Brain microvascular endothelial cell (primary cell): ENCODE data around the gene TRIM9.
A peak's percentile ranks its signal among the peaks of the same experiment; 100 is the strongest.

ENCODE experiments used
- DNase-seq: peaks from one replicate; pipeline ENCODE4 v3.0.0-alpha.2; 2020
- H3K27ac ChIP-seq: fragments of 250-450 bp; sonication (Bioruptor Pico); 2 replicates; pipeline ENCODE4 v1.5.1; 2020; ENCODE audit warnings: mild to moderate bottlenecking, moderate library complexity
- H3K27me3 ChIP-seq: fragments of 250-450 bp; sonication (Bioruptor Pico); replicated peaks from 2 replicates; pipeline ENCODE4 v1.5.1; 2020; ENCODE audit warnings: mild to moderate bottlenecking
- H3K36me3 ChIP-seq: fragments of 250-450 bp; sonication (Bioruptor Pico); replicated peaks from 2 replicates; pipeline ENCODE4 v1.5.1; 2020; ENCODE audit warnings: mild to moderate bottlenecking
- H3K4me3 ChIP-seq: 2 replicates; pipeline ENCODE4 v1.5.1; 2011; ENCODE audit warnings: low read depth, mild to moderate bottlenecking, control low read depth, low read length, moderate library complexity
- CTCF ChIP-seq: IDR thresholded peaks from 2 replicates; pipeline ENCODE4 v1.5.1; 2011; ENCODE audit warnings: low read depth, mild to moderate bottlenecking, moderate library complexity, low read length, control low read depth, inconsistent platforms; ENCODE audit errors: missing control alignments
- in situ Hi-C: cut with HindIII; loops from 2 replicates; pipeline ENCODE4 v1.10.0; 2017; ENCODE audit warnings: low sequenced_read_pairs, low pct_ligation_motif_present

Gene TRIM9

GRCh38 chr14:51008446-51008845 is 86.5 kb downstream of the TRIM9 start:
- H3K36me3 ChIP-seq, result no peaks in the 10 kb centered on the region
- H3K27ac ChIP-seq, result no peak overlapping the region
- TF ChIP-seq CTCF, result no peak
- no peak for DNase-seq
- in situ Hi-C loops, result no loop called here
- no peaks in the 10 kb centered on the region for H3K27me3 ChIP-seq
- H3K4me3 ChIP-seq, result no peak overlapping the region

GRCh38 chr14:51006781-51007211 is 88.1 kb downstream of the TRIM9 start:
- H3K27ac ChIP-seq, result no peak overlapping the region
- in situ Hi-C loops, result no loop called here
- TF ChIP-seq CTCF, result no peak

GRCh38 chr14:51006324-51006723 is 88.6 kb downstream of the TRIM9 start:
- in situ Hi-C loops, result no loop called here
- Histone ChIP-seq H3K4me3 (no peak overlapping the region), H3K27ac (no peak overlapping the region), H3K27me3 (no peaks in the 10 kb centered on the region), H3K36me3 (no peaks in the 10 kb centered on the region)
- no peak for TF ChIP-seq CTCF
- DNase-seq, result no peak

More at GRCh38 chr14:51006781-51007211, 88.1 kb downstream of the TRIM9 start:
- no peak for DNase-seq
- no peak overlapping the region for H3K4me3 ChIP-seq
- no peaks in the 10 kb centered on the region for H3K36me3 ChIP-seq
- no peaks in the 10 kb centered on the region for H3K27me3 ChIP-seq

- Histone ChIP-seq H3K27ac (no peak overlapping the region), H3K36me3 (no peaks in the 10 kb centered on the region), H3K27me3 (no peaks in the 10 kb centered on the region), H3K4me3 (no peak overlapping the region)
- no peak for TF ChIP-seq CTCF
- in situ Hi-C loops, result no loop called here
- peak; percentile 27 for DNase-seq
These were observed 89.9 kb downstream of the TRIM9 start for GRCh38 chr14:51004801-51005526.

- Histone ChIP-seq H3K36me3 (no peaks in the 10 kb centered on the region), H3K27ac (no peak overlapping the region), H3K27me3 (no peaks in the 10 kb centered on the region), H3K4me3 (no peak overlapping the region)
- DNase-seq, result no peak
- in situ Hi-C loops, result no loop called here
- TF ChIP-seq CTCF, result no peak
These were observed 90.5 kb downstream of the TRIM9 start for GRCh38 chr14:51004352-51004800.
